ACC112 (cell line): ENCODE results near the gene ZNF175.

Source experiments
- H2AFZ ChIP-seq: fragments of 200-600 bp; sonication (generic); one replicate; pipeline ENCODE4 v1.6.0; 2017; ENCODE audit warnings: antibody characterized with exemption, low read length; ENCODE audit not compliant: unreplicated experiment
- H3K27ac ChIP-seq: fragments of 200-600 bp; sonication (generic); 2 replicates; pipeline ENCODE4 v1.5.1; 2014; ENCODE audit warnings: low read depth, mild to moderate bottlenecking, antibody characterized with exemption, low read length, moderate library complexity
- H3K27me3 ChIP-seq: fragments of 200-600 bp; sonication (generic); 2 replicates; pipeline ENCODE4 v1.6.1; 2014; ENCODE audit warnings: mild to moderate bottlenecking, antibody characterized with exemption, low read length, moderate library complexity, mixed read lengths; ENCODE audit not compliant: insufficient read depth
- H3K36me3 ChIP-seq: fragments of 200-600 bp; sonication (generic); 2 replicates; pipeline ENCODE4 v1.6.1; 2016; ENCODE audit warnings: mild to moderate bottlenecking, antibody characterized with exemption, low read length, moderate library complexity, mixed read lengths; ENCODE audit not compliant: insufficient read depth
- H3K4me1 ChIP-seq: fragments of 200-600 bp; sonication (generic); one replicate; pipeline ENCODE4 v1.6.1; 2016; ENCODE audit warnings: low read length, mixed read lengths; ENCODE audit not compliant: insufficient read depth, unreplicated experiment, control insufficient read depth
- H3K4me3 ChIP-seq: fragments of 200-600 bp; sonication (generic); 2 replicates; pipeline ENCODE4 v1.5.1; 2014; ENCODE audit warnings: mild to moderate bottlenecking, low read depth, low read length
- H3K79me2 ChIP-seq: fragments of 200-600 bp; sonication (generic); one replicate; pipeline ENCODE4 v1.6.0; 2016; ENCODE audit warnings: low read length; ENCODE audit not compliant: control insufficient read depth, unreplicated experiment, insufficient read depth

ZNF175 gene

DNA sequence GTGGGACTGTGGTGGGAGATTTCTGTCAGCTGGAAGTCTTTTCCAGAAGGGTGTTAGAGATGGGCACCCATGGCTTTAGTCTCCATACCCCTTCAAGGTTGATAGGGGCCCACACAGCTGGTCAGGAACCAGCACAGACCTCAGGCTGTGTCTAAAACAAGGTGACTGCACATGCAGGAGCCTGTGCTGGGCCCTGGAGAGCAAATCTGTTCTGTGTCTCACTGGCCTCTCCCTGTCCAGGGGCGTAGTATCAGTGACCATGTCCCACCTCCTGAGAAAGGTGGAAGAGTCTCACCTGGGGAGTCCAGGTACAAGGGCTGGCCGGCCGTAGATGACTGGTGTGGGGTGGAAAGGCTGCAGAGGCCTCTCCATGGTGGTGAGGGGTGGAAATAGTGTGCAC lies 19.4 kb downstream of the ZNF175 start:
- H3K4me3 ChIP-seq: no peak overlapping the region
- H3K36me3 ChIP-seq: peaks cover 30% of the 10 kb centered on the region
- no peak overlapping the region for H2AFZ ChIP-seq
- H3K79me2 ChIP-seq: no peaks in the 10 kb centered on the region
- peaks cover 3% of the 10 kb centered on the region for H3K4me1 ChIP-seq
- no peak overlapping the region for H3K27ac ChIP-seq
- H3K27me3 ChIP-seq: no peaks in the 10 kb centered on the region

DNA sequence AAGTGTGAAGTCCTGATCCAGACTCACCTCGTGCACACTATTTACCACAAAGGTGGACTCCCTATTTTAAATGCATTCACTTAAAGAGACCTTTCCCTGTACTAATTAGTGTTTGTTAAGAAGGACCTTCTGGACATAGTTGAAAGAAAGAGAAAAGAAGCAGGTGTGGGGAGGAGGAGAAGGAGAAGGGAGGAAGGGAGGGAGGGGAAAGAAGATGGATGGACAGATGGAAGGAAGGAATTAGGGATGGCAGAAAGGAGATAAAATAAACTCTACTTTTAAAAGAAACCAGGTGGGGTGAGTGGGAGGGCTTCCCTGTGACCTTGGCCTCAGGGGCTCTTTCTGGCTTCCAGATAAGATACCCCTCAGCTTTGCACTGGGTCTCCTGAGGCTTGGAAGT lies 21.4 kb downstream of the ZNF175 start:
- Histone ChIP-seq H3K79me2 (no peaks in the 10 kb centered on the region), H3K4me3 (no peak overlapping the region), H3K27me3 (no peaks in the 10 kb centered on the region), H3K27ac (no peak overlapping the region), H3K4me1 (peaks cover 3% of the 10 kb centered on the region), H2AFZ (no peak overlapping the region), H3K36me3 (peaks cover 11% of the 10 kb centered on the region; the same call in 1 of the 2 replicates)

DNA sequence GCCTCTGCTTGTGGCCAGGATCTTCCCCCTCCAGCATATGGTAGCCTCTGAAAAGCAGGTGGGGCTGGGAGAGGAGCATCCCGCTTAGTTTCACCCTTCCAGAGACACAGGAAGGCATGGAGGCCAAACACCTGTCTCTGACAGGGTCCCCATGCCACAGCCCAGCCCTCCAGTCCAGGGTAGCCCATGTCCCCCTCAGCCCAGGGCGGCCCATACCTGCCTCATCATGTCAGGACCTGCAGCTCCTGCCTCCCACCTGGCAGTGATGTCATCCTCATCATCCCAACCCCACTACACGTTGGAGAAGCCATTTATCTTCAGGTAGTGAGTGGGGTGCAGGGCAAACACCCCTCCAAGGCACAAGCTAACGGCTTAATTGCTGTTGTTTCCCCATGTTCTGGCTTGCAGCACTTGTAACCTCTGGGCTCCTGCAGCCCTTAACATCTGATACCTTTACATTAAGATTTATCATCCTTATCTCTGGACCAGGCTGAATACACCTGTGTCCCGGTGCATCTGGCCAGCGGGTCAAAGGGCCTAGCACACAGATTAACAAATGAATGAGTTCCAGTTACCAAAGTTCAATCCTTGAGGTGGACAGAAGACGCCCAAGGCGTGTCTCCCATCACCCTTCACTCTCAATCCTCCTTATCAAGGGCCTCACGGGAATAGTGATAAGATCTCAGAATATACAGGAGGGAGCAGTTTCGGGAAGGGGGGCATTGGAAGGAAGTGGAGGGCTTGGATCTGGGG lies 22.2 kb downstream of the ZNF175 start:
- H3K4me3 ChIP-seq: peak overlapping the region; percentile 88
- peak overlapping the region; percentile 60 for H2AFZ ChIP-seq
- peaks cover 3% of the 10 kb centered on the region; the same call in 1 of the 2 replicates for H3K36me3 ChIP-seq
- no peaks in the 10 kb centered on the region for H3K79me2 ChIP-seq
- H3K4me1 ChIP-seq: peaks cover 3% of the 10 kb centered on the region
- no peak overlapping the region for H3K27ac ChIP-seq
- H3K27me3 ChIP-seq: no peaks in the 10 kb centered on the region

DNA sequence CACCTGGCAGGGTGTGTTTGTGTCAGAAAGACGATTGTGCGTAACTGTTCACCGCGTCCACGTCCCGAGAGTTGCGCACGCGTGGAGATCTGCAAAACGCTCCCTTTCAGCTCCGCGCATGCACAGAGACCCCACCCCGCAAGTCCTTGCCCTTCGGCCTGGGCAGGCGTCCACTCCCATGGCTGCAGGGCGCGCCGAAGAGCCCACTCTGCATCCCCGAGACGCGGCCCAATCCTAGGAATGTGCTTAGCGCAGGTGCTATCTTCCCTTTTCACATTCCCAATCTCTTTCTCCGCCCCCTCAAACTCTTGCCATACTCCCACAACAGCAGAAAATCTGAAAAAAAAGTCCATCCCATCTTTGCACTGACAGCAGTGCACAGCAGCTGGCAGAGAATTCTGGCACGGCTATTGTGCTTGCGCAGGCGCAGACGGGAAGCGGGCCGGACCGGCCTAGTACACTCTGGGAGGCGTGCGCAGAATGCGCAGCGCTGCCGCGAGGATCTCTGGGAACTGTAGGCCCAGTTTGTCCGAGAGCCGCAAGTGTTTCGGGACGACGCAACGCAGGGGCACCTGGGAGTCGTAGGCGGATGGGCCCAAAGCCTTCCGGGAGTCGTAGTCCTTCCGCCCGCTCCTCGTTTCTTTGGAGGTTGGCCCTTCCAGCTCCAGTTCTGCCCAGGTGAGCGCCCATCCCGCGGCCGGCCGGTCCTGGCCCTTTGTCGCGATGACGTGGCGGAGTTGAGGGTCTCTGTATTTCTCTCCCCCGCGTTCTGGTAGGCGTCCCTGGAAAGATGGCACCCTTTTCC lies 23.1 kb downstream of the ZNF175 start:
- H3K4me3 ChIP-seq: peak overlapping the region; percentile 88
- peaks cover 3% of the 10 kb centered on the region for H3K4me1 ChIP-seq
- H3K36me3 ChIP-seq: no peaks in the 10 kb centered on the region
- H3K27ac ChIP-seq: no peak overlapping the region
- no peaks in the 10 kb centered on the region for H3K27me3 ChIP-seq
- H3K79me2 ChIP-seq: no peaks in the 10 kb centered on the region
- peak overlapping the region; percentile 98 for H2AFZ ChIP-seq

DNA sequence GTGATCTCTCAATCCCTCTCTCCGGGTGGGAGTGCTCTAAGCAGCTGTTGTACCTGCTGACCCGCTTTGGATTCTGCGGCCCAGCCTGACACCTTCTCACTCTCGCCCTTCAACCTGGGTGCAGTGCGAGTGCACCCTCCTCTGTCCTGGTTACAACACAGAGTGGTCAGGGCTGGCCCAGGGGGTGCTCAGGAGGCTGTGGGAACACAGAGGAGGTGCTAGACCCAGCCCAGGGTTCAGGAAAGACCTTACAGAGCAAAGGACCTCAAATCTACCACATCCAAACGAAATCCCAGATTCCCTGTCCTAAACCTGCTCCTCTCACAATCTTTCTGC lies 23.7 kb downstream of the ZNF175 start:
- no peak overlapping the region for H3K27ac ChIP-seq

DNA sequence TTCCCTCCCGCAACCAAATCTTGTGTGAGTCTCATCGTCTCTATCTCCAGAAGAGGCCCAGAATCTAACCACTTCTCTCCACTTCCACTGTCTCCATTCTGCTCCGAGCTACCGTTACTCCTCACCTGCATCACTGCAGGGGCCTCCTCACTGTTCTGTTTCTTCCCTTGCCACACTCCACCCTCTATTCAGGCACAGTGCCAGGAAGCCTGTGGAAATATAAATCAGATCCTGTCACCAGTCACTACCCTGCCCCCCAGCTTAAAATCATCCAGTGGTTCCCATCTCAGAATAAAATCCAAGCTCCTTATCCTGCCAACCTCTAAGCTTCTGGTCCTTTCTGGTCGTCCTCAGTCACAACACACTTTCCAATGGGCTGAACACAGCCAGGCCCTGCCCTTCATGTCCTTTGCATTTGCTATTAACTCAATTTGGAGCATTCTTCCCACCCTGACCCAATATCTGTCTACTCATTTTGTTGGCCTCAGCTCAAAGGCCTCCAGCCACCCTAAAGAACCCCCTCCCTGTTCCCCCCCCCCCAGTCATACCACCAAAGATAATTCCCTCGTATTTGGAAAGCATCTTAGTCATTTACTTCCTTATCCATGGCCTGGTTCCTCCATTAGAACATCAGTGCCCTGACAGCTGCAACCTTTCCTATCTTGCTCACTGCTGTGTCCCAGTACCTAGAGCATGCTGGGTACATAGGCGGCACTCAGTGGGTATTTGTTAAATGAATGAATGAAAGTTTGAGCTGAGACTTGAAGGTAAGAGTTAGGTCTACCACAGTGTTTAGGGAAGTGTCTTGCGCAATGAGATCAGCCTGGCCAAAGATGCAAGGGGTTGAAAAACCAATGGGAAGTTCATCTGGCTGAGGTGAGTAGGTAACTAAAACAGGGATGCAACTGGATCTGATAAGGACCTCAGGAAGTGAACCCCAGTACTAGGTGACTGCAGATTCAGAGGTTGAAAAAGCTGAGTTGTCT lies 24.4 kb downstream of the ZNF175 start:
- peaks cover 3% of the 10 kb centered on the region for H3K4me1 ChIP-seq
- no peak overlapping the region for H2AFZ ChIP-seq
- no peak overlapping the region for H3K27ac ChIP-seq
- H3K79me2 ChIP-seq: no peaks in the 10 kb centered on the region
- peak overlapping the region; percentile 88; the same call in 1 of the 2 replicates for H3K4me3 ChIP-seq
- peaks cover 9% of the 10 kb centered on the region for H3K27me3 ChIP-seq
- no peaks in the 10 kb centered on the region for H3K36me3 ChIP-seq

More for the DNA sequence above, 23.7 kb downstream of the ZNF175 start:
- Histone ChIP-seq H3K4me3 (peak overlapping the region; percentile 88), H3K36me3 (no peaks in the 10 kb centered on the region), H2AFZ (peak overlapping the region; percentile 98), H3K79me2 (no peaks in the 10 kb centered on the region), H3K27me3 (peaks cover 1% of the 10 kb centered on the region), H3K4me1 (peaks cover 3% of the 10 kb centered on the region)

DNA sequence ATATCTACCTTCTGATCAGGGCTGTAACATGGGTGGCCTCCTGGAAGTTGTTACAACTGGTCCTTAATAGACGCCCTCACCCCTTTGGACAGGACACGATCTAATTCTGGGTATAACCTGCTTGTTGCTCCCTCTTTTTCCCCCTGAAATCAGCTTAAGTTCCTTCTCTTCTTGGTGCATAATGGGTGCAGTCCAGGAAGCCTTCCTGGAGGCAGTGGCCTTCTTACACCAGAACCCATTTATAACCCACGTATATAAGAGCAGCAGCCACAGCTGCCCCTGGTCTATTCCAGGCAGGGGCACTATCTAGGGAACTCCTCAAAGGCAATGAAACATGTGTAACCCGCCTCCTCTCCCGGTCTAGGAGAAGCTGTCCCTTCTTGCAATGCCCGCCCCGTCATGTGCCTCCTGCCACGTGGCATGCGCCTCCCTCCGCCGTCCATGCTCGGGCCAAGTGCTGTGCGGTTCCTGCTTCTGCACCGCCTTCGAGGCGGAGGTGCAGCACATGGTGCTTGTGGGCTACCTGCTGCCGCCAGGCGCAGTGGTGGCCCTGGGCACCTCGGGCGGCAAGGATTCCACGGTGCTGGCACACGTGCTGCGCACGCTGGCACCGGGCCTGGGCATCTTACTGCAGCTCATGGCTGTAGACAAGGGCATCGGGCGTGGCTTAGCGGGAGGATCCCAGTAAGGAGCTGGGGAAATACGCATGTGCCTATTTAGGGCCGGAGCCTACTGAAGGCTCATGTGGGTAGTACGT lies 27.3 kb downstream of the ZNF175 start:
- Histone ChIP-seq H3K27me3 (peaks cover 20% of the 10 kb centered on the region), H3K27ac (no peak overlapping the region), H3K4me3 (no peak overlapping the region), H3K36me3 (no peaks in the 10 kb centered on the region), H3K4me1 (peaks cover 3% of the 10 kb centered on the region), H3K79me2 (no peaks in the 10 kb centered on the region), H2AFZ (no peak overlapping the region)

DNA sequence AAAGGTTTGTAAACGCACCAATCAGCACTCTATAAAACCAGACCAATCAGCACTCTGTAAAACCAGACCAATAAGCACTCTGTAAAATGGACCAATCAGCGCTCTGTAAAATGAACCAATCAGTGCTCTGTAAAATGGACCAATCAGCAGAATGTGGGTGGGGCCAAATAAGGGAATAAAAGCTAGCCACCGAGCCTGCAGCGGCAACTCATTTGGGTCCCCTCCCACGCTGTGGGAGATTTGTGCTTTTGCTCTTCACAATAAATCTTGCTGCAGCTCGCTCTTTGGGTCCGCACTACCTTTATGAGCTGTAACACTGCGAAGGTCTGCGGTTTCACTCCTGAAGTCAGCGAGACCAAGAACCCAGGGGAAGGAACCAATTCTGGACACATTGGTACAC lies 28.0 kb downstream of the ZNF175 start:
- no peaks in the 10 kb centered on the region for H3K36me3 ChIP-seq
- H2AFZ ChIP-seq: no peak overlapping the region
- H3K27ac ChIP-seq: no peak overlapping the region
- H3K4me3 ChIP-seq: no peak overlapping the region
- H3K4me1 ChIP-seq: no peaks in the 10 kb centered on the region
- no peaks in the 10 kb centered on the region for H3K79me2 ChIP-seq
- peaks cover 20% of the 10 kb centered on the region for H3K27me3 ChIP-seq

DNA sequence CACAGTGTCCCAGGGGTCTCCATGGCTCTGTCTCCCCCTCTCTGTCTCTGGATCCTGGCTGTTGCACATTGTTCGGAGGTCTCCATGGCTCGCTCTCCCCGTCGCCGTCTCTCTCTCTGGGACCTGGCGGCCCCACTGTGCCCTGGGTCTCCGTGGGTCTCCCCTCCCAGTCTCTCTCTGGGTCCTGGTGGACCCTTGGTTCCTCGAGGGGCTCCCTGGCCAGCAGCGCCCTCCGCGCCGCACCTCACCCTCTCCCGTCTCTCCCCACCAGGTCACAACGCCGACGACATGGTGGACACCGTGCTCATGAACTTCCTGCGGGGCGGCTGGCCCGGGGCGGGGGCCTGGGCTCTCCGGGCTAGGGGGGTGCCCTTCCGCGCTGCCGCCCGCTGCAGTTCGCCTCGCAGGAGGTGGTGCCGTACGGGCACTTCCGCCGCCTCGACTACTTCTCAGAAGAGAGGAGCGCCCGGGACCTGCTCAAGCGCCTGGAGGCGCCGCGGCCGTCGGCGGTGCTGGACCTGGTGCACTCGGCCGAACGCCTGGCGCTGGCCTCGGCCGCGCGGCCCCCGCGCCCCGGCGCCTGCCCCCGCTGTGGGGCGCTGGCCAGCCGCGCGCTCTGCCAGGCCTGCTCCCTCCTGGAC lies 30.0 kb downstream of the ZNF175 start:
- Histone ChIP-seq H3K79me2 (no peaks in the 10 kb centered on the region), H2AFZ (no peak overlapping the region), H3K4me3 (no peak overlapping the region), H3K27me3 (peaks cover 25% of the 10 kb centered on the region), H3K27ac (no peak overlapping the region), H3K36me3 (no peaks in the 10 kb centered on the region), H3K4me1 (no peaks in the 10 kb centered on the region)
